ENCODE measurements around the gene NUP155.
A peak's percentile ranks its signal among the peaks of the same experiment; 100 is the strongest.

Gene NUP155

DNA sequence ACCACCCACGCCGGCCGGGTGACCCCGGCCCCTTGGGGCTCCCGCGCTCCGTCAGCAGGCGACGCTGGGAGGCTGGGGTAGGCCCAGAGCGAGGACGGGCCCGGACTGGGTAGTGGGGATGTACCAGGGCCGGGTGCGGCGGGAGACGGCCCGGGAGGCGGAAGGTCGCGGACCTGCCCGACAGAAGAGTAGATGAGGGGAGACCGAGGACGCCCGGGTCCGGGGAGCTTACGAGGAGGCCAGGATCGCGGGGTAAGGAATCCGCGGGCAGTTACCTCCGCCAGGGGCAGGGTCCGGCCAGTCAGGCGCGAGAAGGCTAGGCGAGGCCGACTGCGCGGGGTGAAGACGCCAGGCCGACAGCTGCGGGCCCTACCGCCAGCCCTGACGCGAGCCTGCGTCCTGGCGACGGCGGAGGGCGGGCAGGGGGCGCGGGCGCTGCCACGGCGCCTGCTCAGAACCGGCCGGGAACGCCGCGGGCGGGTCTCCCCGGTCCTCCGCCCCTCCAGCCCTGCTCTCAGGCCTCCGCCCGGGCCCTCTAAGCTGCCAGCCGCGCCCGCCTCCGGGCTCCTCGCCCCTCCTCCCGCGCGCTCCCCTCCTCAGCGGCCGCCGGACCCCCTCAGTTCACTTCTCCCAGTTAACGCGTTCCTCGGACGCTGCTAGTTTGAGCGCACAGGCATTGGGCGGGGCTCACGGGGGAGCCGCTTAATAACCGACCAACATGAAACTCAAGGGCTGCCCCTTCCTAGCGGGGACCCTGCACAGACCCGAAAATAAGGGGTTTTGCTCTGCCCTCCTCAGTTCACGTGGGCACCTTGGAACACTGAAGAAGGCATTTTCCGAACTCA is 121.7 kb downstream of the NUP155 start, which contains the start of gene CPLANE1 (continued):
- no peak for TF ChIP-seq ZNF544 (tag by site-specific recombination; IDR thresholded peaks at IDR 0.05)
- TF ChIP-seq, protein P1, sequence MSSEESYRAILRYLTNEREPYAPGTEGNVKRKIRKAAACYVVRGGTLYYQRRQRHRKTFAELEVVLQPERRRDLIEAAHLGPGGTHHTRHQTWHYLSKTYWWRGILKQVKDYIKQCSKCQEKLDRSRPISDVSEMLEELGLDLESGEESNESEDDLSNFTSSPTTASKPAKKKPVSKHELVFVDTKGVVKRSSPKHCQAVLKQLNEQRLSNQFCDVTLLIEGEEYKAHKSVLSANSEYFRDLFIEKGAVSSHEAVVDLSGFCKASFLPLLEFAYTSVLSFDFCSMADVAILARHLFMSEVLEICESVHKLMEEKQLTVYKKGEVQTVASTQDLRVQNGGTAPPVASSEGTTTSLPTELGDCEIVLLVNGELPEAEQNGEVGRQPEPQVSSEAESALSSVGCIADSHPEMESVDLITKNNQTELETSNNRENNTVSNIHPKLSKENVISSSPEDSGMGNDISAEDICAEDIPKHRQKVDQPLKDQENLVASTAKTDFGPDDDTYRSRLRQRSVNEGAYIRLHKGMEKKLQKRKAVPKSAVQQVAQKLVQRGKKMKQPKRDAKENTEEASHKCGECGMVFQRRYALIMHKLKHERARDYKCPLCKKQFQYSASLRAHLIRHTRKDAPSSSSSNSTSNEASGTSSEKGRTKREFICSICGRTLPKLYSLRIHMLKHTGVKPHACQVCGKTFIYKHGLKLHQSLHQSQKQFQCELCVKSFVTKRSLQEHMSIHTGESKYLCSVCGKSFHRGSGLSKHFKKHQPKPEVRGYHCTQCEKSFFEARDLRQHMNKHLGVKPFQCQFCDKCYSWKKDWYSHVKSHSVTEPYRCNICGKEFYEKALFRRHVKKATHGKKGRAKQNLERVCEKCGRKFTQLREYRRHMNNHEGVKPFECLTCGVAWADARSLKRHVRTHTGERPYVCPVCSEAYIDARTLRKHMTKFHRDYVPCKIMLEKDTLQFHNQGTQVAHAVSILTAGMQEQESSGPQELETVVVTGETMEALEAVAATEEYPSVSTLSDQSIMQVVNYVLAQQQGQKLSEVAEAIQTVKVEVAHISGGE (tag by site-specific recombination; conservative IDR thresholded peaks at IDR 0.05; ENCODE audit: low read depth): peak; percentile 75
- no peak for TF ChIP-seq ZNF155 (tag by site-specific recombination; IDR thresholded peaks at IDR 0.05)
- TF ChIP-seq, protein P2, sequence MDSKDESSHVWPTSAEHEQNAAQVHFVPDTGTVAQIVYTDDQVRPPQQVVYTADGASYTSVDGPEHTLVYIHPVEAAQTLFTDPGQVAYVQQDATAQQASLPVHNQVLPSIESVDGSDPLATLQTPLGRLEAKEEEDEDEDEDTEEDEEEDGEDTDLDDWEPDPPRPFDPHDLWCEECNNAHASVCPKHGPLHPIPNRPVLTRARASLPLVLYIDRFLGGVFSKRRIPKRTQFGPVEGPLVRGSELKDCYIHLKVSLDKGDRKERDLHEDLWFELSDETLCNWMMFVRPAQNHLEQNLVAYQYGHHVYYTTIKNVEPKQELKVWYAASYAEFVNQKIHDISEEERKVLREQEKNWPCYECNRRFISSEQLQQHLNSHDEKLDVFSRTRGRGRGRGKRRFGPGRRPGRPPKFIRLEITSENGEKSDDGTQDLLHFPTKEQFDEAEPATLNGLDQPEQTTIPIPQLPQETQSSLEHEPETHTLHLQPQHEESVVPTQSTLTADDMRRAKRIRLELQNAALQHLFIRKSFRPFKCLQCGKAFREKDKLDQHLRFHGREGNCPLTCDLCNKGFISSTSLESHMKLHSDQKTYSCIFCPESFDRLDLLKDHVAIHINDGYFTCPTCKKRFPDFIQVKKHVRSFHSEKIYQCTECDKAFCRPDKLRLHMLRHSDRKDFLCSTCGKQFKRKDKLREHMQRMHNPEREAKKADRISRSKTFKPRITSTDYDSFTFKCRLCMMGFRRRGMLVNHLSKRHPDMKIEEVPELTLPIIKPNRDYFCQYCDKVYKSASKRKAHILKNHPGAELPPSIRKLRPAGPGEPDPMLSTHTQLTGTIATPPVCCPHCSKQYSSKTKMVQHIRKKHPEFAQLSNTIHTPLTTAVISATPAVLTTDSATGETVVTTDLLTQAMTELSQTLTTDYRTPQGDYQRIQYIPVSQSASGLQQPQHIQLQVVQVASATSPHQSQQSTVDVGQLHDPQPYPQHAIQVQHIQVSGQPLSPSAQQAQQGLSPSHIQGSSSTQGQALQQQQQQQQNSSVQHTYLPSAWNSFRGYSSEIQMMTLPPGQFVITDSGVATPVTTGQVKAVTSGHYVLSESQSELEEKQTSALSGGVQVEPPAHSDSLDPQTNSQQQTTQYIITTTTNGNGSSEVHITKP (tag by site-specific recombination; IDR thresholded peaks at IDR 0.05): peak; percentile 76
- TF ChIP-seq, protein P3, sequence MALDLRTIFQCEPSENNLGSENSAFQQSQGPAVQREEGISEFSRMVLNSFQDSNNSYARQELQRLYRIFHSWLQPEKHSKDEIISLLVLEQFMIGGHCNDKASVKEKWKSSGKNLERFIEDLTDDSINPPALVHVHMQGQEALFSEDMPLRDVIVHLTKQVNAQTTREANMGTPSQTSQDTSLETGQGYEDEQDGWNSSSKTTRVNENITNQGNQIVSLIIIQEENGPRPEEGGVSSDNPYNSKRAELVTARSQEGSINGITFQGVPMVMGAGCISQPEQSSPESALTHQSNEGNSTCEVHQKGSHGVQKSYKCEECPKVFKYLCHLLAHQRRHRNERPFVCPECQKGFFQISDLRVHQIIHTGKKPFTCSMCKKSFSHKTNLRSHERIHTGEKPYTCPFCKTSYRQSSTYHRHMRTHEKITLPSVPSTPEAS (tag by site-specific recombination; IDR thresholded peaks at IDR 0.05): no peak; the same call in 1 of the 2 replicates
- TF ChIP-seq ZNF133 (tag by site-specific recombination; IDR thresholded peaks at IDR 0.05): peak; percentile 29; the same call in 1 of the 2 replicates
- peak; percentile 77; the same call in 1 of the 2 replicates for TF ChIP-seq ZNF792 (tag by site-specific recombination; IDR thresholded peaks at IDR 0.05)
- no peak for TF ChIP-seq ZNF140 (tag by site-specific recombination; IDR thresholded peaks at IDR 0.05)
- TF ChIP-seq WT1 (tag by site-specific recombination; IDR thresholded peaks at IDR 0.05): no peak; the same call in 1 of the 2 replicates
- TF ChIP-seq ZNF248 (tag by site-specific recombination; IDR thresholded peaks at IDR 0.05): no peak
- TF ChIP-seq, protein P4, sequence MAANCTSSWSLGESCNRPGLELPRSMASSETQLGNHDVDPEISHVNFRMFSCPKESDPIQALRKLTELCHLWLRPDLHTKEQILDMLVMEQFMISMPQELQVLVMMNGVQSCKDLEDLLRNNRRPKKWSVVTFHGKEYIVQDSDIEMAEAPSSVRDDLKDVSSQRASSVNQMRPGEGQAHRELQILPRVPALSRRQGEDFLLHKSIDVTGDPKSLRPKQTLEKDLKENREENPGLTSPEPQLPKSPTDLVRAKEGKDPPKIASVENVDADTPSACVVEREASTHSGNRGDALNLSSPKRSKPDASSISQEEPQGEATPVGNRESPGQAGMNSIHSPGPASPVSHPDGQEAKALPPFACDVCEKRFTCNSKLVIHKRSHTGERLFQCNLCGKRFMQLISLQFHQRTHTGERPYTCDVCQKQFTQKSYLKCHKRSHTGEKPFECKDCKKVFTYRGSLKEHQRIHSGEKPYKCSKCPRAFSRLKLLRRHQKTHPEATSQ (tag by site-specific recombination; IDR thresholded peaks at IDR 0.05): peak; percentile 90
- TF ChIP-seq ZFP37 (tag by site-specific recombination; IDR thresholded peaks at IDR 0.05): peak; percentile 96
- TF ChIP-seq, protein P5, sequence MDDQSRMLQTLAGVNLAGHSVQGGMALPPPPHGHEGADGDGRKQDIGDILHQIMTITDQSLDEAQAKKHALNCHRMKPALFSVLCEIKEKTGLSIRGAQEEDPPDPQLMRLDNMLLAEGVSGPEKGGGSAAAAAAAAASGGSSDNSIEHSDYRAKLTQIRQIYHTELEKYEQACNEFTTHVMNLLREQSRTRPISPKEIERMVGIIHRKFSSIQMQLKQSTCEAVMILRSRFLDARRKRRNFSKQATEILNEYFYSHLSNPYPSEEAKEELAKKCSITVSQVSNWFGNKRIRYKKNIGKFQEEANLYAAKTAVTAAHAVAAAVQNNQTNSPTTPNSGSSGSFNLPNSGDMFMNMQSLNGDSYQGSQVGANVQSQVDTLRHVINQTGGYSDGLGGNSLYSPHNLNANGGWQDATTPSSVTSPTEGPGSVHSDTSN (CRISPR knock-in tag; IDR thresholded peaks at IDR 0.05): peak; percentile 80; the same call in 1 of the 2 replicates
- TF ChIP-seq MYNN (tag by site-specific recombination; IDR thresholded peaks at IDR 0.05; ENCODE audit: borderline replicate concordance): 0 out of 2 replicates have a peak, but pooled peaks have one; percentile 31
- peak; percentile 57; the same call in 1 of the 2 replicates for TF ChIP-seq ZNF146 (tag by site-specific recombination; IDR thresholded peaks at IDR 0.05)
- TF ChIP-seq ZXDB (tag by site-specific recombination; IDR thresholded peaks at IDR 0.05): peak; percentile 95
- TF ChIP-seq ZNF2 (tag by site-specific recombination; IDR thresholded peaks at IDR 0.05): peak; percentile 93
- TF ChIP-seq OVOL3 (tag by site-specific recombination; IDR thresholded peaks at IDR 0.05): peak; percentile 71; the same call in 1 of the 2 replicates
- TF ChIP-seq, protein P6, sequence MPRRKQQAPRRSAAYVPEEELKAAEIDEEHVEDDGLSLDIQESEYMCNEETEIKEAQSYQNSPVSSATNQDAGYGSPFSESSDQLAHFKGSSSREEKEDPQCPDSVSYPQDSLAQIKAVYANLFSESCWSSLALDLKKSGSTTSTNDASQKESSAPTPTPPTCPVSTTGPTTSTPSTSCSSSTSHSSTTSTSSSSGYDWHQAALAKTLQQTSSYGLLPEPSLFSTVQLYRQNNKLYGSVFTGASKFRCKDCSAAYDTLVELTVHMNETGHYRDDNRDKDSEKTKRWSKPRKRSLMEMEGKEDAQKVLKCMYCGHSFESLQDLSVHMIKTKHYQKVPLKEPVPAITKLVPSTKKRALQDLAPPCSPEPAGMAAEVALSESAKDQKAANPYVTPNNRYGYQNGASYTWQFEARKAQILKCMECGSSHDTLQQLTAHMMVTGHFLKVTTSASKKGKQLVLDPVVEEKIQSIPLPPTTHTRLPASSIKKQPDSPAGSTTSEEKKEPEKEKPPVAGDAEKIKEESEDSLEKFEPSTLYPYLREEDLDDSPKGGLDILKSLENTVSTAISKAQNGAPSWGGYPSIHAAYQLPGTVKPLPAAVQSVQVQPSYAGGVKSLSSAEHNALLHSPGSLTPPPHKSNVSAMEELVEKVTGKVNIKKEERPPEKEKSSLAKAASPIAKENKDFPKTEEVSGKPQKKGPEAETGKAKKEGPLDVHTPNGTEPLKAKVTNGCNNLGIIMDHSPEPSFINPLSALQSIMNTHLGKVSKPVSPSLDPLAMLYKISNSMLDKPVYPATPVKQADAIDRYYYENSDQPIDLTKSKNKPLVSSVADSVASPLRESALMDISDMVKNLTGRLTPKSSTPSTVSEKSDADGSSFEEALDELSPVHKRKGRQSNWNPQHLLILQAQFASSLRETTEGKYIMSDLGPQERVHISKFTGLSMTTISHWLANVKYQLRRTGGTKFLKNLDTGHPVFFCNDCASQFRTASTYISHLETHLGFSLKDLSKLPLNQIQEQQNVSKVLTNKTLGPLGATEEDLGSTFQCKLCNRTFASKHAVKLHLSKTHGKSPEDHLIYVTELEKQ (tag by site-specific recombination; IDR thresholded peaks at IDR 0.05; ENCODE audit: borderline replicate concordance): 0 out of 2 replicates have a peak, but pooled peaks have one; percentile 5
- TF ChIP-seq ZNF660 (tag by site-specific recombination; IDR thresholded peaks at IDR 0.05): peak; percentile 94
- peak; percentile 79 for TF ChIP-seq ZNF423 (tag by site-specific recombination; IDR thresholded peaks at IDR 0.05)
